Measurements from ENCODE around the gene CTPS1. TPM values are rescaled to one million over a fixed set of nuclear protein-coding genes. Genes with fewer than 3 reads are reported as not detected.

The CTPS1 gene
- total and polyA plus RNA-seq, 2 experiments from 2014 or later: 31.8 to 93.9 TPM

GRCh38 chr1:41023279-41023990, 43.9 kb downstream of the CTPS1 start:
- Histone ChIP-seq H3K4me3 (no peak overlapping the region), H3K4me1 (ENCODE audit: insufficient read depth) (peaks cover 7% of the 10 kb centered on the region; the same call in 1 of the 2 replicates), H2AFZ (no peak overlapping the region), H3F3A (replicated peaks; ENCODE audit: low read depth) (0 out of 2 replicates have a peak, but pooled peaks cover 3% of the 10 kb centered on the region), H3K4me2 (no peak overlapping the region), H3K36me3 (ENCODE audit: insufficient read depth) (no peaks in the 10 kb centered on the region), H4K20me1 (replicated peaks; ENCODE audit: insufficient read depth) (0 out of 2 replicates have a peak, but pooled peaks cover 4% of the 10 kb centered on the region), H3K27ac (ENCODE audit: low read depth) (no peak overlapping the region), H3K27me3 (ENCODE audit: insufficient read depth) (peaks cover 17% of the 10 kb centered on the region; the same call in 1 of the 2 replicates), H3K9me2 (ENCODE audit: insufficient read depth) (no peaks in the 10 kb centered on the region), H3K79me2 (replicated peaks; ENCODE audit: insufficient read depth) (no peaks in the 10 kb centered on the region)
- TF ChIP-seq, protein P1, sequence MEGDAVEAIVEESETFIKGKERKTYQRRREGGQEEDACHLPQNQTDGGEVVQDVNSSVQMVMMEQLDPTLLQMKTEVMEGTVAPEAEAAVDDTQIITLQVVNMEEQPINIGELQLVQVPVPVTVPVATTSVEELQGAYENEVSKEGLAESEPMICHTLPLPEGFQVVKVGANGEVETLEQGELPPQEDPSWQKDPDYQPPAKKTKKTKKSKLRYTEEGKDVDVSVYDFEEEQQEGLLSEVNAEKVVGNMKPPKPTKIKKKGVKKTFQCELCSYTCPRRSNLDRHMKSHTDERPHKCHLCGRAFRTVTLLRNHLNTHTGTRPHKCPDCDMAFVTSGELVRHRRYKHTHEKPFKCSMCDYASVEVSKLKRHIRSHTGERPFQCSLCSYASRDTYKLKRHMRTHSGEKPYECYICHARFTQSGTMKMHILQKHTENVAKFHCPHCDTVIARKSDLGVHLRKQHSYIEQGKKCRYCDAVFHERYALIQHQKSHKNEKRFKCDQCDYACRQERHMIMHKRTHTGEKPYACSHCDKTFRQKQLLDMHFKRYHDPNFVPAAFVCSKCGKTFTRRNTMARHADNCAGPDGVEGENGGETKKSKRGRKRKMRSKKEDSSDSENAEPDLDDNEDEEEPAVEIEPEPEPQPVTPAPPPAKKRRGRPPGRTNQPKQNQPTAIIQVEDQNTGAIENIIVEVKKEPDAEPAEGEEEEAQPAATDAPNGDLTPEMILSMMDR (conservative IDR thresholded peaks at IDR 0.05; ENCODE audit: low read depth in 2 of 2): peak; percentile 33 to 34; a peak in 3 of 4 replicates
- TF ChIP-seq ZNF331 (CRISPR knock-in tag; IDR thresholded peaks at IDR 0.05; ENCODE audit: low read depth): no peak
- Mint-ChIP-seq H3K4me1 (peaks cover 24% of the 10 kb centered on the region), H3K4me3 (no peak overlapping the region; the same call in 2 of the 3 replicates), H3K36me3 (ENCODE audit: low read depth) (peaks cover 18% of the 10 kb centered on the region), H3K27me3 (ENCODE audit: insufficient read depth, low read depth, poor library complexity) (peaks cover 34% of the 10 kb centered on the region), H3K9me3 (no peaks in the 10 kb centered on the region; the same call in 2 of the 3 replicates), H3K27ac (no peak overlapping the region)
- ATAC-seq (peak; percentile 7), DNase-seq (ENCODE audit: low spot score) (peak; percentile 31)

- Mint-ChIP-seq H3K9me3 (no peaks in the 10 kb centered on the region), H3K36me3 (ENCODE audit: low read depth) (peaks cover 17% of the 10 kb centered on the region), H3K27me3 (ENCODE audit: insufficient read depth, low read depth, poor library complexity) (peaks cover 26% of the 10 kb centered on the region), H3K4me3 (no peak overlapping the region), H3K27ac (no peak overlapping the region), H3K4me1 (peaks cover 18% of the 10 kb centered on the region)
- H3F3A ChIP-seq (replicated peaks; ENCODE audit: low read depth): no peaks in the 10 kb centered on the region
- no peak overlapping the region for H3K4me2 ChIP-seq
- H3K9me2 ChIP-seq (ENCODE audit: insufficient read depth): no peaks in the 10 kb centered on the region
- no peak overlapping the region for H2AFZ ChIP-seq
- no peak overlapping the region for H3K27ac ChIP-seq (ENCODE audit: low read depth)
- ATAC-seq (peak; percentile 5; the same call in 2 of the 3 replicates), DNase-seq (ENCODE audit: low spot score) (peak; percentile 47)
- H3K79me2 ChIP-seq (replicated peaks; ENCODE audit: insufficient read depth): no peaks in the 10 kb centered on the region
- H3K4me1 ChIP-seq (ENCODE audit: insufficient read depth): peaks cover 8% of the 10 kb centered on the region; the same call in 1 of the 2 replicates
- no peaks in the 10 kb centered on the region for H3K36me3 ChIP-seq (ENCODE audit: insufficient read depth)
- peaks cover 17% of the 10 kb centered on the region; the same call in 1 of the 2 replicates for H3K27me3 ChIP-seq (ENCODE audit: insufficient read depth)
- no peaks in the 10 kb centered on the region for H4K20me1 ChIP-seq (replicated peaks; ENCODE audit: insufficient read depth)
- no peak for TF ChIP-seq REST (IDR thresholded peaks at IDR 0.05; ENCODE audit: unreplicated experiment)
- TF ChIP-seq, protein P2, sequence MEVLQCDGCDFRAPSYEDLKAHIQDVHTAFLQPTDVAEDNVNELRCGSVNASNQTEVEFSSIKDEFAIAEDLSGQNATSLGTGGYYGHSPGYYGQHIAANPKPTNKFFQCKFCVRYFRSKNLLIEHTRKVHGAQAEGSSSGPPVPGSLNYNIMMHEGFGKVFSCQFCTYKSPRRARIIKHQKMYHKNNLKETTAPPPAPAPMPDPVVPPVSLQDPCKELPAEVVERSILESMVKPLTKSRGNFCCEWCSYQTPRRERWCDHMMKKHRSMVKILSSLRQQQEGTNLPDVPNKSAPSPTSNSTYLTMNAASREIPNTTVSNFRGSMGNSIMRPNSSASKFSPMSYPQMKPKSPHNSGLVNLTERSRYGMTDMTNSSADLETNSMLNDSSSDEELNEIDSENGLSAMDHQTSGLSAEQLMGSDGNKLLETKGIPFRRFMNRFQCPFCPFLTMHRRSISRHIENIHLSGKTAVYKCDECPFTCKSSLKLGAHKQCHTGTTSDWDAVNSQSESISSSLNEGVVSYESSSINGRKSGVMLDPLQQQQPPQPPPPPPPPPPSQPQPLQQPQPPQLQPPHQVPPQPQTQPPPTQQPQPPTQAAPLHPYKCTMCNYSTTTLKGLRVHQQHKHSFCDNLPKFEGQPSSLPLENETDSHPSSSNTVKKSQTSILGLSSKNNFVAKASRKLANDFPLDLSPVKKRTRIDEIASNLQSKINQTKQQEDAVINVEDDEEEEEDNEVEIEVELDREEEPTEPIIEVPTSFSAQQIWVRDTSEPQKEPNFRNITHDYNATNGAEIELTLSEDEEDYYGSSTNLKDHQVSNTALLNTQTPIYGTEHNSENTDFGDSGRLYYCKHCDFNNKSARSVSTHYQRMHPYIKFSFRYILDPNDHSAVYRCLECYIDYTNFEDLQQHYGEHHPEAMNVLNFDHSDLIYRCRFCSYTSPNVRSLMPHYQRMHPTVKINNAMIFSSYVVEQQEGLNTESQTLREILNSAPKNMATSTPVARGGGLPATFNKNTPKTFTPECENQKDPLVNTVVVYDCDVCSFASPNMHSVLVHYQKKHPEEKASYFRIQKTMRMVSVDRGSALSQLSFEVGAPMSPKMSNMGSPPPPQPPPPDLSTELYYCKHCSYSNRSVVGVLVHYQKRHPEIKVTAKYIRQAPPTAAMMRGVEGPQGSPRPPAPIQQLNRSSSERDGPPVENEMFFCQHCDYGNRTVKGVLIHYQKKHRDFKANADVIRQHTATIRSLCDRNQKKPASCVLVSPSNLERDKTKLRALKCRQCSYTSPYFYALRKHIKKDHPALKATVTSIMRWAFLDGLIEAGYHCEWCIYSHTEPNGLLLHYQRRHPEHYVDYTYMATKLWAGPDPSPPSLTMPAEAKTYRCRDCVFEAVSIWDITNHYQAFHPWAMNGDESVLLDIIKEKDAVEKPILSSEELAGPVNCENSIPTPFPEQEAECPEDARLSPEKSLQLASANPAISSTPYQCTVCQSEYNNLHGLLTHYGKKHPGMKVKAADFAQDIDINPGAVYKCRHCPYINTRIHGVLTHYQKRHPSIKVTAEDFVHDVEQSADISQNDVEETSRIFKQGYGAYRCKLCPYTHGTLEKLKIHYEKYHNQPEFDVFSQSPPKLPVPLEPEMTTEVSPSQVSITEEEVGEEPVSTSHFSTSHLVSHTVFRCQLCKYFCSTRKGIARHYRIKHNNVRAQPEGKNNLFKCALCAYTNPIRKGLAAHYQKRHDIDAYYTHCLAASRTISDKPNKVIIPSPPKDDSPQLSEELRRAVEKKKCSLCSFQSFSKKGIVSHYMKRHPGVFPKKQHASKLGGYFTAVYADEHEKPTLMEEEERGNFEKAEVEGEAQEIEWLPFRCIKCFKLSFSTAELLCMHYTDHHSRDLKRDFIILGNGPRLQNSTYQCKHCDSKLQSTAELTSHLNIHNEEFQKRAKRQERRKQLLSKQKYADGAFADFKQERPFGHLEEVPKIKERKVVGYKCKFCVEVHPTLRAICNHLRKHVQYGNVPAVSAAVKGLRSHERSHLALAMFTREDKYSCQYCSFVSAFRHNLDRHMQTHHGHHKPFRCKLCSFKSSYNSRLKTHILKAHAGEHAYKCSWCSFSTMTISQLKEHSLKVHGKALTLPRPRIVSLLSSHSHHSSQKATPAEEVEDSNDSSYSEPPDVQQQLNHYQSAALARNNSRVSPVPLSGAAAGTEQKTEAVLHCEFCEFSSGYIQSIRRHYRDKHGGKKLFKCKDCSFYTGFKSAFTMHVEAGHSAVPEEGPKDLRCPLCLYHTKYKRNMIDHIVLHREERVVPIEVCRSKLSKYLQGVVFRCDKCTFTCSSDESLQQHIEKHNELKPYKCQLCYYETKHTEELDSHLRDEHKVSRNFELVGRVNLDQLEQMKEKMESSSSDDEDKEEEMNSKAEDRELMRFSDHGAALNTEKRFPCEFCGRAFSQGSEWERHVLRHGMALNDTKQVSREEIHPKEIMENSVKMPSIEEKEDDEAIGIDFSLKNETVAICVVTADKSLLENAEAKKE (CRISPR knock-in tag; IDR thresholded peaks at IDR 0.05): no peak
- TF ChIP-seq JUNB (IDR thresholded peaks at IDR 0.05; ENCODE audit: unreplicated experiment): no peak
- no peak overlapping the region for H3K4me3 ChIP-seq
Observed at GRCh38 chr1:41024953-41025352, 45.5 kb downstream of the CTPS1 start.
